HUES48 (cell line): ENCODE data around the gene PTGIS.
A peak's percentile ranks its signal among the peaks of the same experiment; 100 is the strongest.

Experiments
- H3K27ac ChIP-seq: one replicate; pipeline ENCODE4 v1.7.0; 2013; ENCODE audit warnings: low read depth, low read length, inconsistent platforms
- H3K27me3 ChIP-seq: 2 replicates; pipeline ENCODE4 v1.6.1; 2013; ENCODE audit warnings: mild to moderate bottlenecking, low read length; ENCODE audit not compliant: control insufficient read depth, insufficient read depth
- H3K36me3 ChIP-seq: 2 replicates; pipeline ENCODE4 v1.6.1; 2013; ENCODE audit warnings: low read length; ENCODE audit not compliant: control insufficient read depth, insufficient read depth
- H3K4me1 ChIP-seq: 2 replicates; pipeline ENCODE4 v1.6.1; 2013; ENCODE audit warnings: mild to moderate bottlenecking, low read length; ENCODE audit not compliant: control insufficient read depth, insufficient read depth
- H3K4me3 ChIP-seq: 2 replicates; pipeline ENCODE4 v1.5.1; 2013; ENCODE audit warnings: mild to moderate bottlenecking, low read depth, low read length
- H3K9ac ChIP-seq: 2 replicates; pipeline ENCODE4 v1.6.1; 2013; ENCODE audit warnings: mild to moderate bottlenecking, low read depth, low read length, moderate library complexity
- H3K9me3 ChIP-seq: 2 replicates; pipeline ENCODE4 v1.6.1; 2013; ENCODE audit warnings: low read length; ENCODE audit not compliant: control insufficient read depth, insufficient read depth

PTGIS gene

DNA sequence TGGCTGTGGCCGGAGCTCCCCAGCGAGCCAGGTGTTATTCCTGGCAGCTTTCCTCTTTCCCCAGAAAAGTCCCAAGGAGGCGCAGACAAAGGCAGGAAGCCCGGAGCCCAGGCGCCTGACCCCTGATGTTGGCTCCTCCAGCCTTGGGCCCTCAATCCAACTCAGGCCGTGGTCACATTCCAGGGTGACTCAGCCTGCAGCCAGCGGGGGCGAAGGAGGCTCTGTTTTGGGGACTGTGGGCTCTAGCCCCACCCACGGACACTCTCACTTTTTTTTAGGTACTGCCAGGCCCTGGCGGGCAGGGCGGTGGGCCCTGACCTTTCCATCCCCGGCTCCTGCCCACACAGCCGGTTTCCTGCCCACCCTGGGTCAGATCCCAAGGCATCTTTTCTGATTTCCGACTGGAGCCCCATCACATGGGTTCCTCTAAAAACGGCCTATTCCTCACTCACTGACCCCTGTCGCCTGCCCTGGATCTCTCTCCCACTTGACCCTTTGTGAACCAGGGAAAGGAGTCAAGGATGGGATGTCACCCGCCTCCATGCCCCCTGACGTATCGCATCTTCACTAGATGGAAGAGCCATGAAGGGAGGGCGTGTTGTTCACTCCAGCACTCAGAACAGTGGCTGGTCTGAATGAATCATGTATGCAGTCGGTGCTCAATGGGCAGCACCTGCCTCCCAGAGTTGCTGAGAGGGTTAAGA is 5.5 kb downstream of the PTGIS start:
- no peaks in the 10 kb centered on the region for H3K27me3 ChIP-seq
- peaks cover 24% of the 10 kb centered on the region for H3K4me1 ChIP-seq
- H3K9me3 ChIP-seq, result no peaks in the 10 kb centered on the region
- no peak overlapping the region for H3K4me3 ChIP-seq
- H3K9ac ChIP-seq, result no peak overlapping the region
- H3K36me3 ChIP-seq, result peaks cover 2% of the 10 kb centered on the region; the same call in 1 of the 2 replicates
- H3K27ac ChIP-seq, result peak overlapping the region; percentile 85

DNA sequence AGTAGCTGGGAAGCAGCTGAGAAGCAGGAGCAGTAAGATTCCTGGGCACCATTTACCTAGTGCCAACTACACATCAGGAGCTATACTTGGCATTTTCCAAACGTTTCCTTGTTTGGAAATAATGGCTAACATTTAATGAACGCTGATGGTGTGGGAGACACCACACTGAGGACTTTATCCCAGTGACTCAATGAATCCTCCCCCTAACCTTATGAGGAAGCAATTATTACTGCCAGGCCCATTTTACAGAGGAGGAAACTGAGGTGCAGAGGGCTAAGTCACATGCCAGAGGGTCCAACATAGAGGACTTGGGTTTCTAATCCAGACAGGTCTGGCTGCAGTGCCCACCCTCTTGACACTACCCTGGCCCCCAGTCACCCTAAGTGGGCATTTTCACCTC is 6.1 kb downstream of the PTGIS start:
- H3K9ac ChIP-seq, result no peak overlapping the region
- peaks cover 2% of the 10 kb centered on the region; the same call in 1 of the 2 replicates for H3K36me3 ChIP-seq
- peaks cover 18% of the 10 kb centered on the region for H3K4me1 ChIP-seq
- H3K9me3 ChIP-seq, result no peaks in the 10 kb centered on the region
- H3K27me3 ChIP-seq, result no peaks in the 10 kb centered on the region
- no peak overlapping the region for H3K4me3 ChIP-seq
- peak overlapping the region; percentile 85 for H3K27ac ChIP-seq

DNA sequence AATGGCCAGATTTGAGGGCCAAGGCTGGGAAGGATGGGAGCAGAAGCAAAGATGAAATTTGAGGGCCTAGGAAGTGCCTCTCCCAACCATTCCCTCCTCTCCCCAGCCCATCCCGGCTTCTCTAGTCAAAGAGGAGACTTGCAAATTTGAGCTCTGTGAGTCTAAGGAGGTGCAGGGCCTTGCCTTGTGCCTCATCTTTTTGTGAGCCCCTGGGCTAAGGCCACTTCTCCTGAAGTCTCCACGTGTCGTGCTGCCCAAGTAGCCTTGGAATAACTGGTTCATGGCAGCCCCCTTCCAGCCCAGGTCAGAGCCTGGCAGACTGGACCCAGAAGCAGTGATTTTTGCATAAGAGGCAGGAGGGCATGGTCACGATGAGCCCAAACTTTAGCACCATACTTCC is 6.7 kb downstream of the PTGIS start:
- H3K27ac ChIP-seq, result no peak overlapping the region
- no peak overlapping the region for H3K4me3 ChIP-seq

DNA sequence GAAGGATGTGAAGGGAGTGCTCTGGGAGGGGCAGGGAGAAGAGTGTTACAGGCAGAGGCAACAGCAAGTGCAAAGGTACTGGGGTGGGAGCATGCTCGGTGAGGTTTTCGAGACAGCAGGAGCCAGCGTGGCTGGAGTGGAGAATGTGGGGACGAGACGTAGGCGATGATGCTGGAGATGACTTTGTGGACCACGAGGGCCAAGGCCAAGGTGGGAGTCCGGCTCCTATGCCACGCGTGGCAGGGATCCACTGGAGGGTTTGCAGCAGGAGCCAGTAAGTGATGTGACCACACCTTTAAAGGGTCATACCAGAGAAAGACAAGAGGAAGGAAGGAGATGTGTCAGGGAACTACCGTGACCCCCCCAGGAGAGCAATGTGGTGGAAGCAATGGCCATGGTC is 7.3 kb downstream of the PTGIS start:
- H3K36me3 ChIP-seq, result peaks cover 2% of the 10 kb centered on the region; the same call in 1 of the 2 replicates
- no peak overlapping the region for H3K4me3 ChIP-seq
- H3K27me3 ChIP-seq, result no peaks in the 10 kb centered on the region
- no peak overlapping the region for H3K27ac ChIP-seq
- H3K9ac ChIP-seq, result no peak overlapping the region
- H3K4me1 ChIP-seq, result peaks cover 11% of the 10 kb centered on the region; the same call in 1 of the 2 replicates
- H3K9me3 ChIP-seq, result peaks cover 8% of the 10 kb centered on the region

More for the DNA sequence above, 6.7 kb downstream of the PTGIS start:
- no peak overlapping the region for H3K9ac ChIP-seq
- peaks cover 2% of the 10 kb centered on the region; the same call in 1 of the 2 replicates for H3K36me3 ChIP-seq
- H3K4me1 ChIP-seq, result peaks cover 13% of the 10 kb centered on the region
- H3K9me3 ChIP-seq, result peaks cover 2% of the 10 kb centered on the region; the same call in 1 of the 2 replicates
- H3K27me3 ChIP-seq, result no peaks in the 10 kb centered on the region

- peaks cover 11% of the 10 kb centered on the region; the same call in 1 of the 2 replicates for H3K4me1 ChIP-seq
- H3K27ac ChIP-seq, result no peak overlapping the region
- no peak overlapping the region for H3K9ac ChIP-seq
Observed at GRCh38 chr20:49560186-49560585, 7.8 kb downstream of the PTGIS start.

GRCh38 chr20:49559411-49560081 is 8.4 kb downstream of the PTGIS start:
- Histone ChIP-seq H3K9me3 (peaks cover 14% of the 10 kb centered on the region), H3K27ac (no peak overlapping the region), H3K4me1 (peaks cover 11% of the 10 kb centered on the region; the same call in 1 of the 2 replicates), H3K4me3 (no peak overlapping the region), H3K9ac (no peak overlapping the region), H3K36me3 (peaks cover 2% of the 10 kb centered on the region; the same call in 1 of the 2 replicates), H3K27me3 (no peaks in the 10 kb centered on the region)

More at GRCh38 chr20:49560186-49560585, 7.8 kb downstream of the PTGIS start:
- Histone ChIP-seq H3K36me3 (peaks cover 2% of the 10 kb centered on the region; the same call in 1 of the 2 replicates), H3K9me3 (peaks cover 12% of the 10 kb centered on the region), H3K27me3 (no peaks in the 10 kb centered on the region), H3K4me3 (no peak overlapping the region)

GRCh38 chr20:49558826-49559225 is 9.1 kb downstream of the PTGIS start:
- no peaks in the 10 kb centered on the region for H3K27me3 ChIP-seq
- H3K4me1 ChIP-seq, result peaks cover 11% of the 10 kb centered on the region; the same call in 1 of the 2 replicates
- H3K9ac ChIP-seq, result no peak overlapping the region
- H3K9me3 ChIP-seq, result peaks cover 14% of the 10 kb centered on the region
- H3K27ac ChIP-seq, result peak overlapping the region; percentile 28
- peaks cover 2% of the 10 kb centered on the region; the same call in 1 of the 2 replicates for H3K36me3 ChIP-seq
- H3K4me3 ChIP-seq, result no peak overlapping the region

DNA sequence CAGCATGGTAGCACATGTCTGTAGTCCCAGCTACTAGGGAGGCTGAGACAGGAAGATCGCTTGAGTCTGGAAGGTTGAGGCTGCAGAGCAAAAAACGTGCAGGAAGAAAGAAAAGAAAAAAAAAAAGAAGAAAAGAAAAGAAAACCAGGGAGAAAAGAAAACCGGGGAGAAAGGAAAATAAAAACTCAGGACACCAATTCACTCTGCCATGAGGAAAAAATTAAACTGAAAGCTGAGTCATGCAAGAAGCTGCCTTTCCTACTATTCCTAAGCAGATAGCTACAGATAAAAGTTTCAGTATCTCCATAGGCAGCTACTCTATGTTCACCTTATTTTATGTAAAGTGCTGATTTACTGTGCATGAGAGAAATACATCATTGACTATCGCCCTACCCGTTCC is 10.5 kb downstream of the PTGIS start:
- no peaks in the 10 kb centered on the region for H3K36me3 ChIP-seq
- no peak overlapping the region for H3K27ac ChIP-seq
- H3K9ac ChIP-seq, result no peak overlapping the region
- no peaks in the 10 kb centered on the region for H3K27me3 ChIP-seq
- peaks cover 14% of the 10 kb centered on the region for H3K9me3 ChIP-seq
- H3K4me3 ChIP-seq, result no peak overlapping the region
- peaks cover 8% of the 10 kb centered on the region; the same call in 1 of the 2 replicates for H3K4me1 ChIP-seq

- peaks cover 14% of the 10 kb centered on the region for H3K9me3 ChIP-seq
- H3K36me3 ChIP-seq, result no peaks in the 10 kb centered on the region
- H3K4me3 ChIP-seq, result no peak overlapping the region
- H3K4me1 ChIP-seq, result no peaks in the 10 kb centered on the region
- no peak overlapping the region for H3K27ac ChIP-seq
- H3K9ac ChIP-seq, result no peak overlapping the region
- H3K27me3 ChIP-seq, result no peaks in the 10 kb centered on the region
Observed at GRCh38 chr20:49556621-49557020, 11.3 kb downstream of the PTGIS start.

- peaks cover 6% of the 10 kb centered on the region for H3K36me3 ChIP-seq
Observed at GRCh38 chr20:49549801-49550551, 18.0 kb downstream of the PTGIS start.

More at GRCh38 chr20:49549801-49550551, 18.0 kb downstream of the PTGIS start:
- Histone ChIP-seq H3K27ac (no peak overlapping the region), H3K4me1 (no peaks in the 10 kb centered on the region), H3K27me3 (no peaks in the 10 kb centered on the region), H3K4me3 (no peak overlapping the region), H3K9me3 (no peaks in the 10 kb centered on the region), H3K9ac (no peak overlapping the region)
